ENCODE measurements around the gene DLX1.

DNA sequence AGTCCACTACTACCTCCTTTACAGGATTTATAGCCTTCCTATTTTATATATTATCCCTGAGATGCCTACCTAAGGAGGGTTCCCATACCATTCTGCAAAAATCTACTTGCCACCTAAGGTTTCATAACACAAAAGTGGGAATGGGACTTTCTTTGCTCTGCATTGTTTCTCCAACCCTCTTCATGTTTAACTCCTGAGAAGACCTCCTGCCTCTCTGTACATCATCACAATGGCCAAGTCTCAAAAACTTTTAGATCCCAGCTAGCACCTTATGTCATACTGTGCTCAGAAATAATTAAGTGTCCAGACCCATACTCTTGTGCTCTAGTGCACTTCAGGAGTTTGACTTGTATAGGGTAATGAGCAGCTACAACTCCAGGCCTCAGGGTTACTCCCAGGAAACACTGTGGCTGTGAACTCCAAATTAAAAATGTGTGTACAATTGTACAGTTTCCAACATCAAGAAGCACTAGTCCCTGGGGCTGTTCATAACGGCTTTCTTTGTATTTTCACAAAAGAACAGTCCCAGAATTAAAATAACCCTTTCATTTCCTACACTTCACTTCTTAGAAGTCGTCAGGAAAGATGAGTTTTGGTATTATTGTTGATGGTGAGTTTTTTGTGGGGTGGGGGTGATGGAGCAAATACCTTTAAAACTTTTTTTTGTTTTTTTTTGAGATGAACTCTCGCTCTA lies 46.1 kb upstream of the DLX1 start:
- TF ChIP-seq POLR2A (IDR thresholded peaks at IDR 0.05) (no peak), POLR2AphosphoS5 (IDR thresholded peaks at IDR 0.05) (no peak), EP300 (IDR thresholded peaks at IDR 0.05) (no peak)
- TF ChIP-seq, protein P1, sequence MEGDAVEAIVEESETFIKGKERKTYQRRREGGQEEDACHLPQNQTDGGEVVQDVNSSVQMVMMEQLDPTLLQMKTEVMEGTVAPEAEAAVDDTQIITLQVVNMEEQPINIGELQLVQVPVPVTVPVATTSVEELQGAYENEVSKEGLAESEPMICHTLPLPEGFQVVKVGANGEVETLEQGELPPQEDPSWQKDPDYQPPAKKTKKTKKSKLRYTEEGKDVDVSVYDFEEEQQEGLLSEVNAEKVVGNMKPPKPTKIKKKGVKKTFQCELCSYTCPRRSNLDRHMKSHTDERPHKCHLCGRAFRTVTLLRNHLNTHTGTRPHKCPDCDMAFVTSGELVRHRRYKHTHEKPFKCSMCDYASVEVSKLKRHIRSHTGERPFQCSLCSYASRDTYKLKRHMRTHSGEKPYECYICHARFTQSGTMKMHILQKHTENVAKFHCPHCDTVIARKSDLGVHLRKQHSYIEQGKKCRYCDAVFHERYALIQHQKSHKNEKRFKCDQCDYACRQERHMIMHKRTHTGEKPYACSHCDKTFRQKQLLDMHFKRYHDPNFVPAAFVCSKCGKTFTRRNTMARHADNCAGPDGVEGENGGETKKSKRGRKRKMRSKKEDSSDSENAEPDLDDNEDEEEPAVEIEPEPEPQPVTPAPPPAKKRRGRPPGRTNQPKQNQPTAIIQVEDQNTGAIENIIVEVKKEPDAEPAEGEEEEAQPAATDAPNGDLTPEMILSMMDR (IDR thresholded peaks at IDR 0.05) = no peak

All from stomach (tissue), 4 donors.